ENCODE results near the gene ARAF.

- TF ChIP-seq CTCF (conservative IDR thresholded peaks at IDR 0.05) (no peak), EZH2 (IDR thresholded peaks at IDR 0.05; ENCODE audit: low read depth) (no peak)
Measured at GRCh38 chrX:47581731-47582647, 21.0 kb downstream of the ARAF start, which contains the start of gene TIMP1.
